Stimulated activated CD8-positive, alpha-beta memory T cell treated with anti-CD3 and anti-CD28 coated beads, Interleukin-4, amount 100 ng/mL, for 1 hour (primary cell): ENCODE measurements around the gene LIMS2.
A peak's percentile ranks its signal among the peaks of the same experiment; 100 is the strongest.

ENCODE experiments used
- DNase-seq, 2 donors: peaks; one replicate each; pipeline ENCODE4 v3.0.0-alpha.2; 2020; ENCODE audit warnings: low read depth in 2 of 2, low spot score in 1 of 2

The LIMS2 gene

DNA sequence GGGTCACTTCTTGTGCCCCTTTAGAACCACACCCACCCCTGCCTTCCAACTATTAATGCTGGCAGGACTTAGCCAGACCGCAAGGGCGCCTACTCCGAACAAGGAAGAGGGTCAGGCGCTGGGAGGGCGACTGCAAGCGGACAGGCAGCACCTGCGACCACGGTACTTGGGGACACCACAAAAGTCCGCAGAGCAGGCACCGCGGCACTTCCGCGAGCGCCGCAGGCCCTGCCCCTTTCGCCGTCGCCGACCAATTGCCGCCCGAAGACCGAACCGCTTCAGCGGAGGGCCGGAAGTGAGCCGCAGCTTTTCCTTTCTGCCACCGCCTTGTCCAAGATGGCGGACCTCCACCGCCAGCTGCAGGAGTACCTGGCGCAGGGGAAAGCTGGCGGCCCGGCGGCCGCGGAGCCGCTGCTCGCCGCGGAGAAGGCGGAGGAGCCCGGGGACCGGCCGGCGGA is 25.9 kb upstream of the LIMS2 start, which contains the start of gene SFT2D3:
Gene SFT2D3, plus strand, starts transcription at position 305 of the 458 bp plus-strand sequence. Its CDS starts 32 bp downstream, at position 337.
- peak; percentile 77 to 83 for DNase-seq

DNA sequence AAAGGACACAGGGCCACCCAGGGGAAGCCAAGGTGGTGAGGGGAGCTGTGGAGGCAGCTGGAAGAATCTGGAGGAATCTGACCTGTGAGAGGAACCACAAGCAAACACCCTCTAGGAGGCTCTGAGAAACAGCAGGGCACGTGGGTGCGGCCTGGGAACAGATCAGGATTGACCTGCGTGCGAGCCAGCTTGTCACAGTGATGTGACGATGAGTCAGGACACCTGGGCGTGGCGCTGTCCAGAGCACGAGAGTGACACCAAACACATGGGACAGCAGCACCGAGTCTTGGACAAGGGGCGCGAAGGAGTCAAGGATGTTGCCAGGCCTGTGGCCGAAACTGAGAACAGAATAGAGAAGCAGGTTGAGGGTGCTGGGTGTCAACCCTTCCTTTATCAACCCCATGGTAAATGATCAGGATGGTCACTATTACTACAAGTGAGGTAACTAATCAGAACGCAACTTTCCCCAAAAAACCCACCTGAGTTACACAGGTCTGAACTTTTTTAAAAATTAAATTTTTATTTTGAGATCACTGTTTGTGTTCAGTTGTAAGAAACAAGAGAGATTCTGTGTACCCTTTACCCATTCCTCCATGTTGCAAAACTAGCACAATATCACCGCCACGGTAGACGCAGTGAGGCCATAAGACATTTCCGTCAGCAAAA is 25.3 kb upstream of the LIMS2 start:
- peak in 1 of 2 donors; percentile 10 for DNase-seq

GRCh38 chr2:127698553-127699355 is 23.4 kb upstream of the LIMS2 start:
- DNase-seq = no peak

GRCh38 chr2:127697482-127698180 is 22.3 kb upstream of the LIMS2 start:
- no peak for DNase-seq

- DNase-seq = peak in 1 of 2 donors; percentile 27
Observed at GRCh38 chr2:127695491-127696472, 20.5 kb upstream of the LIMS2 start.

- DNase-seq = no peak
Observed at GRCh38 chr2:127694986-127695385, 19.7 kb upstream of the LIMS2 start.

GRCh38 chr2:127690696-127691095 is 15.4 kb upstream of the LIMS2 start:
- no peak for DNase-seq

DNA sequence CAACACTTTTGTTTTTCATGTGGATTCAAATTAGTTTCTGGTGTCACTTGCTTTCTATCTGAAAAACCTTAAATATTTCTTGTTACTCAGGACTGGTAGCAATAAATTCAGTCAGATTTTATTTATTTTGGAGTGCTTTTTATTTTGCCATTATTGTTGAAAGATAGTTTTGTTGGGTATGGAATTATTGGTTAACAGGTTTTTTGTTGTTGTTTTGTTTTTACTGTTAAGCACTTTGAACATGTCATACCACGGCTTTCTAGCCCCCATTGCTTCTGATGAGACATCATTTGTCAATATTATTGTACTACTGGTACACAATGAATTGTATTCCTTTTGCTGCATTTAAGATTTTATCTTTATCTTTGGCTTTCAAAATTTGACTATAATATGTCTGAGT is 13.1 kb upstream of the LIMS2 start:
- no peak for DNase-seq

DNA sequence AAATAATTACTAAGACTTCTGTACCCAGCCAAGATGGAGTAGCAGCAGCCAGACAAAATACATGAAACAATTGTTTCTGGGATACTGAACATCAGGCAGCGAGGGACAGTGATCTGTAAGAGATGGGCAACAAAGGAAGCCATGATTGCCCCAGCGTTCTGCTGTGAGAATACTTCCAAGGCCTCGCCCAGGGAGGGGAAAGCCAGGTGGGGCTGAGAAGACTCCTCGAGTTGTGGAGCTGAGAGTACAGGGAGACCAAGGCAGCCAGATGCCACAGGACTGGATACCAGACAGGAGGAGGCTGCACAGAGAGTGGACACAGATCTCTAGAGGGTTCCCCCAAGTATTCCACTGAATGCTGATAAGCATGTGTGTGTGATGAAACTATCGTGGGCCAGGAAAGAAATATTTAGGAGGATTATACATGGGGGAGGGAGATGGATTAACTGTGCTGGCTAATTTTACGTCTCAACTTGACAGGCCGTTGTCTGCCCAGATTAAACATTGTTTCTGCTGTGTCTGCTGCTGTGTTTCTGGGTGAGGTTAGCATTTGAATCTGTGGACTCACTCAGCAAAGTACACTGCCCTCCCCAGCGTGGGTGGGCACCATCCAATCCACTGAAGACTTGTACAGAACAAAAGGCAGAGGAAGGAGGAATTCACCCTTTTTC is 10.2 kb upstream of the LIMS2 start:
- no peak for DNase-seq

DNA sequence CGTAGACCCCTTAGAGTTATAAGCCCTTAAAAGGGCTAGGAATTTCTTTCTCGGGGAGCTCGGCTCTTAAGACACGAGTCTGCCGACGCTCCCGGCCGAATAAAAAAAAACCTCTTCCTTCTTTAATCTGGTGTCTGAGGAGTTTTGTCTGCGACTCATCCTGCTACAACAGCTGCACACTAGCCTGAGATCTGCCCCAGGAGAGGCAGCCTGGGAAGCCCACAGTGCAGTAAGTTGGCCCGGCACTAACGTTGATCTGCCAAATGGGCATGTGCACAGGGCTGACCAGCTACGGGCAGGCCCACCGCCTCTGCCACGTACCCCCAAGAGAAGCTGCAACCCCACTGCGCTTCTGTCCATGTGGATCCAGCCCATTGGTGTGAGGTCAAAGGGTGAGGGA is 8.4 kb upstream of the LIMS2 start:
- no peak for DNase-seq

DNA sequence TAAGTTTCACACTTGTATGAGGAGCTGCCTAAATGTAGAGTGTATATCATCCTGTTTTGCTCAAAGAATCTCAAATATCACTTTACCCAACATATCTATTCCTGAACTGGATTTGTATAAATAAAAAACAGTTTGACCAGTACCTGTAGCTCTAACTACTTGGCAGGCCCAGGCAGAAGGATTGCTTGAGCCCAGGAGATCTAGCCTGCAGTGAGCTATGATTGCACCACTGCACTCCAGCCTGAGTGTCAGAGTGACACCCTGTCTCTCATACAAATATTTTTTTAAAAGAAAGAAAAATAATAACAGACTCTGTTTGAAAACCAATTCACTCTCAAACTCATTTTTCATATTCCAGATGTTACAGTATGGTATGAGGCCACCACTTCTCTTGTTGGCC is 7.7 kb upstream of the LIMS2 start:
- DNase-seq = no peak

DNA sequence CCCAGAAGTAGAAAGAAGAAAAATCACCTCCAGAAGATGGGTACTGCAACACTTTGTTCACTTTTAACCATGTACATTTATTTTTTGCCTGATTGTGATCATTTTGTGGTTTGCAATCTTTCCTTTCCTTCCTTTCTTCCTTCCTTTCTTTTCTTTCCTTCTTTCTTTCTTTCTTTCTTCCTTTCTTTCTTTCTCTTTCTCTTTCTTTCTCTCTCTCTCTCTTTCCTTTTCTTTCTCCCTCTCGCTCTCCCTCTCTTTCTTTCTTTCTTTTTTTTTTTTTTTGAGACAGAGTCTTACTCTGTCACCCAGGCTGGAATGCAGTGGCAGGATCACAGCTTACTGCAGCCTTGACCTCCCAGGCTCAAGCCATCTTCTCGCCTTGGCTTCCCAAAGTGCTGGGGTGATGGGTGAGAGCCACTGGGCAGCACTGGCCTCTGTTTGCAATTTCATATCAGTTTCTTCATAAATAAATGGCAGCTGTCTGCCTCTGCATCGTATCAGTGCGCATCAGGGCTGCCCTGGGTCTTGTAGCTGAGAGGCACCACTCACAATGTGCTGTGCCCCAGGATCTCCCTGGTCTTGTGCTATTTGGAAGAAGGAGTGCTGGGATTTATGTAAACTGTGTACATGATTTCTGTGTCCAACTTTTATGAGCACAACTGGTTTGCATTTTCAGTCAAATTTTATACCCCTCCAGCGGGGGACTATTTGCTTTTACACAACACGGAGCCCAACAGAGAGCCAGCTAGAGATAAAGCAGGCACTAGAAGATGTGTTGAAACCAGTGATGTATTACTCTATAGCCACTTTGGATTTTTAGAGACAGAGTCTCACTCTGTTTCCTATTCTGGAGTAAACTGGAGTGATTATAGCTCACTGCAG is 6.9 kb upstream of the LIMS2 start:
- no peak for DNase-seq

- DNase-seq = no peak
Observed at GRCh38 chr2:127681288-127681804, 6.0 kb upstream of the LIMS2 start.

GRCh38 chr2:127680706-127681287 is 5.5 kb upstream of the LIMS2 start:
- DNase-seq = no peak

DNA sequence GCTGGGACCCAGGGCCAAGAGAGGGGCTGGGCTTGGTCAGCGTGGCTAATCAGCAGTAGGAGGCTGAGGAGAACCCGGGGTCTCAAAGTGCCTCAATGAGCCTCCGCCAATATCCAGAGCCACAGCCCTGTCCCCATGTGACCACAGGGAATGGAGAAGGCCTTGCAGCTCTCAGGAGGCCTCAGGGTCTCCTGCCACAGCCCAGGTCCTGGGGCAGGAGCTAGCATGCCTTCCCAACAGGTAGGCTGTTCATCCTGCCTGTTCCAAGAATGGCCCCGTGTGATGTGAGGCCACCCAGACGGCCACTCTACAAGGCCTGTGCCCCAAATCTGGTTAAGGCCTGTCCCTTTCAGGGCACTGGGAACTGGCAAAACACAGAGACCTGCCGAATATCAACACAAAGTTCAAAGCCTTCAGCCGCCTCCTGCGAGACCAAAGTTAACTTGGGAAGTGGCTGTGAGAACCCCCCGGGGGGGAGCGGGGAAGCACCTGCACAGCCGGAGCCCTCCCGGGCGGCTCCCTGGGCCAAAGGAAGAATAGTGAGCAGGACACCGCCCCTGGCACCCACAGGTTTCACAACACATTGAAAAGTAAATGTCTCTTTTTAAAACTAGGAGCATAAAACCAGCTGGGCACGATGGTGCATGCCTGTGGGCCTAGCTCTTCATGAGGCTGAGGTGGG is 4.5 kb upstream of the LIMS2 start:
- DNase-seq = no peak

GRCh38 chr2:127678991-127679390 is 3.7 kb upstream of the LIMS2 start:
- no peak for DNase-seq

- no peak for DNase-seq
Observed at GRCh38 chr2:127678531-127678930, 3.2 kb upstream of the LIMS2 start.

GRCh38 chr2:127676906-127677305 is 1.6 kb upstream of the LIMS2 start:
- no peak for DNase-seq
